ENCODE measurements around the gene DLGAP1.
A peak's percentile ranks its signal among the peaks of the same experiment; 100 is the strongest.

The DLGAP1 gene

DNA sequence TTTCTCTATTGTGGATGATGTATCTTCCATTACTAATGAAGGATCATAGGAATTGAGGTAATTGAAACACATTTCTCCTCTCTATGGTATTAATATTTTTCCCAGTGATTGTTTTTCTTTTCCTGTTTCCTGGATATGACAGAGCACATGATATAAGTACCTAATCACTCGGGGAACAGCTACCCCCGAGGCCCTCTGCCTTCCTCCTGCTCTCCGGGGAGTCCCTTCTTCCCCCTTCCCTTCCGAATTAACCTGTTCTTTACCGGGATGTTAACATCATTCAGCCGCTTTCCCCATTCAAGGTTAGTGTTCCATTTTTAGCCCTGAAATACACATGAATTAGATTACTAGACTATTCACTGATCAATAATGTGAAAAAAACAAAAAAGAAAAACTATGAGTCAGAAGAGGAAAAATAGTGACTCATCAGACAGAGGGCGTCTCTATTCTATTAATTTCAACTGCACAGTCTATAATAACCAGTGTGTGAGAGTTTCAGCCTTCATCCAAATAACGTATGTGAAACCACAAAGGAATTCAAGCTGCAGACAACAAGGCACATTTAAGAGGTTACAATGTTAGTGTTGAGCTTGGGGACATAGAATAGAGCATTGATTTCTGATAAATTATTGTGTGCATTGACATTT, 450.8 kb downstream of the DLGAP1 start (continued):
- no peak for TF ChIP-seq ZNF530 (tag by site-specific recombination; IDR thresholded peaks at IDR 0.05; ENCODE audit: low read depth)
- TF ChIP-seq, protein P1, sequence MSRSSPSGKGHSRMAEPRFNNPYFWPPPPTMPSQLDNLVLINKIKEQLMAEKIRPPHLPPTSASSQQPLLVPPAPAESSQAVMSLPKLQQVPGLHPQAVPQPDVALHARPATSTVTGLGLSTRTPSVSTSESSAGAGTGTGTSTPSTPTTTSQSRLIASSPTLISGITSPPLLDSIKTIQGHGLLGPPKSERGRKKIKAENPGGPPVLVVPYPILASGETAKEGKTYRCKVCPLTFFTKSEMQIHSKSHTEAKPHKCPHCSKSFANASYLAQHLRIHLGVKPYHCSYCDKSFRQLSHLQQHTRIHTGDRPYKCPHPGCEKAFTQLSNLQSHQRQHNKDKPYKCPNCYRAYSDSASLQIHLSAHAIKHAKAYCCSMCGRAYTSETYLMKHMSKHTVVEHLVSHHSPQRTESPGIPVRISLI (tag by site-specific recombination; IDR thresholded peaks at IDR 0.05) = no peak
- no peak for TF ChIP-seq ZNF701 (tag by site-specific recombination; IDR thresholded peaks at IDR 0.05)
- TF ChIP-seq REPIN1 (tag by site-specific recombination; IDR thresholded peaks at IDR 0.05; ENCODE audit: low read depth) = no peak
- TF ChIP-seq HOXD13 (CRISPR knock-in tag; IDR thresholded peaks at IDR 0.05; ENCODE audit: borderline replicate concordance) = no peak
- TF ChIP-seq SP2 (tag by site-specific recombination; IDR thresholded peaks at IDR 0.05) = no peak
- no peak for TF ChIP-seq ZNF138 (tag by site-specific recombination; IDR thresholded peaks at IDR 0.05; ENCODE audit: borderline replicate concordance)

DNA sequence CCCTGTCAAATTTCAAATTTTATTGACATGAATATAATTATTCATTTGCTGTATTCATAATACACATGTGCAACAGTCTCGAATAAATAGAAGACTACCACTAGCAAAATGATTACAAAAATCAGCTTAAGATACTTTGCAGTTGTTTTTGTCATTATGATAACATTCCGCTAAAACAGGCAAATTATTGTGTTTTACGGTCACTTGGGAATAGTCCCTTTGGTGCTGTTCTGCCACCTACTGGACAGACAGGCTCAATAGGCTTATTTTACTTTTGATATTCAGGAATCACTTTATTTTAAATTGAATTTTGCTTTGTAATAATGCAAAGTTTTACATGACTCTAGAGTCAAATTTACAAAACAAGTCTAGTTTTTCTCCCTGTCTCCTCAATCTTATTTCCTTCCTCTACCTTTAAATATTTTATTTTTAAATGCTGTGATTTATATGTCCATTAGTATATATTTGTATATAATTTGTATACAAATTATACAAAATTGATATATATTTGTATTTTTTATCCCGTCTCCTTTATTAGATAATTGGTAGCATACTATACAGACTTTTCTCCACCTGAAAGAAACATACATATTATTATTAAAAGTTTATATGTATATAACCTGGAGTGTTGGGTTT, 456.3 kb downstream of the DLGAP1 start:
- Histone ChIP-seq H3K27ac (ENCODE audit: extremely low read depth, low read depth, low read length) (no peak overlapping the region), H3K4me1 (ENCODE audit: control insufficient read depth, insufficient read depth, low read length) (no peaks in the 10 kb centered on the region), H3K36me3 (ENCODE audit: control insufficient read depth in 2 of 2, insufficient read depth in 1 of 2, low read length in 2 of 2) (no peaks in the 10 kb centered on the region), H3K4me3 (ENCODE audit: low read depth, low read length) (no peak overlapping the region), H3K9me3 (ENCODE audit: control insufficient read depth, insufficient read depth, low read depth, low read length) (no peaks in the 10 kb centered on the region)
- POLR2A ChIA-PET = no interaction called here
- TF ChIP-seq ZNF366 (tag by site-specific recombination; conservative IDR thresholded peaks at IDR 0.05) (no peak), ZNF335 (tag by site-specific recombination; conservative IDR thresholded peaks at IDR 0.05) (peak; percentile 61), ZNF155 (tag by site-specific recombination; IDR thresholded peaks at IDR 0.05) (no peak), ZBTB21 (tag by site-specific recombination; IDR thresholded peaks at IDR 0.05) (no peak), ZNF654 (tag by site-specific recombination; IDR thresholded peaks at IDR 0.05; ENCODE audit: low read depth) (peak; percentile 74)
- TF ChIP-seq, protein P2, sequence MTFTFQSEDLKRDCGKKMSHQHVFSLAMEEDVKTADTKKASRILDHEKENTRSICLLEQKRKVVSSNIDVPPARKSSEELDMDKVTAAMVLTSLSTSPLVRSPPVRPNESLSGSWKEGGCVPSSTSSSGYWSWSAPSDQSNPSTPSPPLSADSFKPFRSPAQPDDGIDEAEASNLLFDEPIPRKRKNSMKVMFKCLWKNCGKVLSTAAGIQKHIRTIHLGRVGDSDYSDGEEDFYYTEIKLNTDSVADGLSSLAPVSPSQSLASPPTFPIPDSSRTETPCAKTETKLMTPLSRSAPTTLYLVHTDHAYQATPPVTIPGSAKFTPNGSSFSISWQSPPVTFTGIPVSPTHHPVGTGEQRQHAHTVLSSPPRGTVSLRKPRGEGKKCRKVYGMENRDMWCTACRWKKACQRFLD (tag by site-specific recombination; IDR thresholded peaks at IDR 0.05) = no peak
- TF ChIP-seq, protein P3, sequence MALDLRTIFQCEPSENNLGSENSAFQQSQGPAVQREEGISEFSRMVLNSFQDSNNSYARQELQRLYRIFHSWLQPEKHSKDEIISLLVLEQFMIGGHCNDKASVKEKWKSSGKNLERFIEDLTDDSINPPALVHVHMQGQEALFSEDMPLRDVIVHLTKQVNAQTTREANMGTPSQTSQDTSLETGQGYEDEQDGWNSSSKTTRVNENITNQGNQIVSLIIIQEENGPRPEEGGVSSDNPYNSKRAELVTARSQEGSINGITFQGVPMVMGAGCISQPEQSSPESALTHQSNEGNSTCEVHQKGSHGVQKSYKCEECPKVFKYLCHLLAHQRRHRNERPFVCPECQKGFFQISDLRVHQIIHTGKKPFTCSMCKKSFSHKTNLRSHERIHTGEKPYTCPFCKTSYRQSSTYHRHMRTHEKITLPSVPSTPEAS (tag by site-specific recombination; IDR thresholded peaks at IDR 0.05) = no peak
- CTCF ChIA-PET = interaction anchor here (0.5 to 3.2 kb wide), 38 partner anchors 9 to 1059 kb away, joined by 3 to 26 read pairs (median 4); no protein-coding TSS in a partner anchor

DNA sequence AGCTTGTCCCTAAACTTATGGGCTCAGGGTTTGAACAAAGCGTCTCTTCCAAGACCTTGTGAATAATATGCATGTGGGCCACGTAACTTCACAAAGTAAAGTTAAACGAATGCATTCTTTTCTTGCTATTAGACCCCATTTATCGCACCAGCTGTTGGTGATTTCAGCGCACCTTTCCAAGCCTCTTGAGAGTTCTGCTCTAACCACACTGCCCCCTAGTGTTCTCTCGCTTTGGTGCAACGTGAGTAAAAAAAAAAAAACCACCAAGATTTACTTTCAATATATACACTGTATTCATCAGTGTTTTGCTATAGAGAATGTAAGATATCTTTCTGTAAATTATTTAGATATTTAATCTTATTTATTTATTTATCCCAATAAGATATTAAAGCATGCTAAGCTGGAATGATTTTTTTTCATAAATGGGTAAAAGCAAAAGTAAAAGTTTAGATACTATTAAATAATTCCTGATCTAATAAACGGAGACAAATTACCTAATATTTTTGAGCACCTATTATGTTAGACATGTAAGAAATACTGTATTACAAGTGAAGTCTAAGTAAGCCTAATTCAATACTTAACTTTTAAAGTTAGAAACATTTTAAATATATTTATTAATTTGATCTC, 459.5 kb downstream of the DLGAP1 start:
- no peak for TF ChIP-seq ZNF239 (tag by site-specific recombination; IDR thresholded peaks at IDR 0.05)
- TF ChIP-seq, protein P1 (tag by site-specific recombination; IDR thresholded peaks at IDR 0.05) = 0 out of 2 replicates have a peak, but pooled peaks have one; percentile 41
- TF ChIP-seq ZNF654 (tag by site-specific recombination; IDR thresholded peaks at IDR 0.05; ENCODE audit: low read depth) = peak; percentile 50
- TF ChIP-seq ZNF664 (tag by site-specific recombination; IDR thresholded peaks at IDR 0.05) = peak; percentile 59; the same call in 1 of the 2 replicates
- no peak for TF ChIP-seq ZNF350 (tag by site-specific recombination; IDR thresholded peaks at IDR 0.05)
- TF ChIP-seq PRDM1 (tag by site-specific recombination; IDR thresholded peaks at IDR 0.05) = 0 out of 2 replicates have a peak, but pooled peaks have one; percentile 7
- no peak for TF ChIP-seq ZNF658 (tag by site-specific recombination; IDR thresholded peaks at IDR 0.05)
- TF ChIP-seq, protein P4, sequence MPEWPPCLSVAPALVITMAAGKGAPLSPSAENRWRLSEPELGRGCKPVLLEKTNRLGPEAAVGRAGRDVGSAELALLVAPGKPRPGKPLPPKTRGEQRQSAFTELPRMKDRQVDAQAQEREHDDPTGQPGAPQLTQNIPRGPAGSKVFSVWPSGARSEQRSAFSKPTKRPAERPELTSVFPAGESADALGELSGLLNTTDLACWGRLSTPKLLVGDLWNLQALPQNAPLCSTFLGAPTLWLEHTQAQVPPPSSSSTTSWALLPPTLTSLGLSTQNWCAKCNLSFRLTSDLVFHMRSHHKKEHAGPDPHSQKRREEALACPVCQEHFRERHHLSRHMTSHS (tag by site-specific recombination; IDR thresholded peaks at IDR 0.05) = no peak
- TF ChIP-seq BCL11B (tag by site-specific recombination; IDR thresholded peaks at IDR 0.05; ENCODE audit: low read depth) = no peak
- no peaks in the 10 kb centered on the region for H3K36me3 ChIP-seq (ENCODE audit: control insufficient read depth in 2 of 2, insufficient read depth in 1 of 2, low read length in 2 of 2)
- H3K4me1 ChIP-seq (ENCODE audit: control insufficient read depth, insufficient read depth, low read length) = no peaks in the 10 kb centered on the region
- no peak overlapping the region for H3K4me3 ChIP-seq (ENCODE audit: low read depth, low read length)
- H3K27ac ChIP-seq (ENCODE audit: extremely low read depth, low read depth, low read length) = no peak overlapping the region
- POLR2A ChIA-PET = no interaction called here
- no peaks in the 10 kb centered on the region for H3K9me3 ChIP-seq (ENCODE audit: control insufficient read depth, insufficient read depth, low read depth, low read length)
- CTCF ChIA-PET = interaction anchor here (0.5 to 3.4 kb wide), 75 partner anchors 9 to 1012 kb away, joined by 3 to 51 read pairs (median 5); no protein-coding TSS in a partner anchor
